HCT116 (cell line): ENCODE results near the gene UQCC2.

Experiments
- CTCF ChIP-seq, 3 experiments: fragments of 200-600 bp in 1 of 3; sonication (generic) in 1 of 3; IDR thresholded peaks in 2 of 3; conservative IDR thresholded peaks in 1 of 3; 2 replicates each; pipeline ENCODE4 v1.5.1; 2012 to 2017; ENCODE audit warnings: low read depth in 2 of 3, low read length in 2 of 3, antibody characterized with exemption in 1 of 3, borderline replicate concordance in 1 of 3, control low read depth in 1 of 3, mild to moderate bottlenecking in 1 of 3, mixed read lengths in 1 of 3, mixed run types in 1 of 3, moderate library complexity in 1 of 3; ENCODE audit not compliant: insufficient read depth in 1 of 3
- EZH2 ChIP-seq: fragments of 200-600 bp; sonication (generic); IDR thresholded peaks from 2 replicates; pipeline ENCODE4 v1.6.1; 2017; ENCODE audit warnings: antibody characterized with exemption, mixed run types
- POLR2A ChIP-seq: IDR thresholded peaks from 2 replicates; pipeline ENCODE4 v1.7.0; 2011; ENCODE audit warnings: borderline replicate concordance; ENCODE audit not compliant: insufficient read depth, insufficient read length; ENCODE audit errors: extremely low read depth
- RAD21 ChIP-seq: IDR thresholded peaks from 2 replicates; pipeline ENCODE4 v1.6.1; 2012; ENCODE audit warnings: low read depth, mild to moderate bottlenecking
- SP1 ChIP-seq: IDR thresholded peaks from 2 replicates; pipeline ENCODE4 v1.6.1; 2012; ENCODE audit warnings: low read depth
- TCF7L2 ChIP-seq: IDR thresholded peaks from 2 replicates; pipeline ENCODE4 v1.7.0; 2011; ENCODE audit warnings: borderline replicate concordance, inconsistent platforms; ENCODE audit not compliant: insufficient read depth, insufficient read length; ENCODE audit errors: extremely low read depth
- ZBTB33 ChIP-seq: IDR thresholded peaks from 2 replicates; pipeline ENCODE4 v1.6.1; 2011; ENCODE audit warnings: mild to moderate bottlenecking, low read length, moderate library complexity; ENCODE audit not compliant: insufficient replicate concordance; ENCODE audit errors: extremely low read depth
- ZFX ChIP-seq: fragments of 450-650 bp; IDR thresholded peaks from 2 replicates; pipeline ENCODE4 v1.6.1; 2017
- TF ChIP-seq, protein P1 (sequence below): IDR thresholded peaks from 2 replicates; pipeline ENCODE4 v1.6.1; 2012
- TF ChIP-seq, protein P2 (sequence below): IDR thresholded peaks from 2 replicates; pipeline ENCODE4 v1.6.1; 2012; ENCODE audit warnings: low read depth
- TF ChIP-seq, protein P3 (sequence below): IDR thresholded peaks from 2 replicates; pipeline ENCODE4 v1.6.1; 2012

GRCh38 chr6:33662318-33662717 is 49.2 kb downstream of the UQCC2 start:
- no peak for TF ChIP-seq CTCF (IDR thresholded peaks at IDR 0.05 in 2 of 3, conservative IDR thresholded peaks at IDR 0.05 in 1 of 3; ENCODE audit: borderline replicate concordance in 1 of 3, insufficient read depth in 1 of 3, low read depth in 2 of 3, low read length in 2 of 3)
- TF ChIP-seq POLR2A, result no peak
- no peak for TF ChIP-seq EZH2
- no peak for TF ChIP-seq ZFX
- no peak for TF ChIP-seq TCF7L2
- TF ChIP-seq, protein P1, sequence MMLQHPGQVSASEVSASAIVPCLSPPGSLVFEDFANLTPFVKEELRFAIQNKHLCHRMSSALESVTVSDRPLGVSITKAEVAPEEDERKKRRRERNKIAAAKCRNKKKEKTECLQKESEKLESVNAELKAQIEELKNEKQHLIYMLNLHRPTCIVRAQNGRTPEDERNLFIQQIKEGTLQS, result no peak
- TF ChIP-seq, protein P2, sequence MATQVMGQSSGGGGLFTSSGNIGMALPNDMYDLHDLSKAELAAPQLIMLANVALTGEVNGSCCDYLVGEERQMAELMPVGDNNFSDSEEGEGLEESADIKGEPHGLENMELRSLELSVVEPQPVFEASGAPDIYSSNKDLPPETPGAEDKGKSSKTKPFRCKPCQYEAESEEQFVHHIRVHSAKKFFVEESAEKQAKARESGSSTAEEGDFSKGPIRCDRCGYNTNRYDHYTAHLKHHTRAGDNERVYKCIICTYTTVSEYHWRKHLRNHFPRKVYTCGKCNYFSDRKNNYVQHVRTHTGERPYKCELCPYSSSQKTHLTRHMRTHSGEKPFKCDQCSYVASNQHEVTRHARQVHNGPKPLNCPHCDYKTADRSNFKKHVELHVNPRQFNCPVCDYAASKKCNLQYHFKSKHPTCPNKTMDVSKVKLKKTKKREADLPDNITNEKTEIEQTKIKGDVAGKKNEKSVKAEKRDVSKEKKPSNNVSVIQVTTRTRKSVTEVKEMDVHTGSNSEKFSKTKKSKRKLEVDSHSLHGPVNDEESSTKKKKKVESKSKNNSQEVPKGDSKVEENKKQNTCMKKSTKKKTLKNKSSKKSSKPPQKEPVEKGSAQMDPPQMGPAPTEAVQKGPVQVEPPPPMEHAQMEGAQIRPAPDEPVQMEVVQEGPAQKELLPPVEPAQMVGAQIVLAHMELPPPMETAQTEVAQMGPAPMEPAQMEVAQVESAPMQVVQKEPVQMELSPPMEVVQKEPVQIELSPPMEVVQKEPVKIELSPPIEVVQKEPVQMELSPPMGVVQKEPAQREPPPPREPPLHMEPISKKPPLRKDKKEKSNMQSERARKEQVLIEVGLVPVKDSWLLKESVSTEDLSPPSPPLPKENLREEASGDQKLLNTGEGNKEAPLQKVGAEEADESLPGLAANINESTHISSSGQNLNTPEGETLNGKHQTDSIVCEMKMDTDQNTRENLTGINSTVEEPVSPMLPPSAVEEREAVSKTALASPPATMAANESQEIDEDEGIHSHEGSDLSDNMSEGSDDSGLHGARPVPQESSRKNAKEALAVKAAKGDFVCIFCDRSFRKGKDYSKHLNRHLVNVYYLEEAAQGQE, result no peak
- no peak for TF ChIP-seq RAD21
- TF ChIP-seq SP1, result no peak
- no peak for TF ChIP-seq ZBTB33
- TF ChIP-seq, protein P3, sequence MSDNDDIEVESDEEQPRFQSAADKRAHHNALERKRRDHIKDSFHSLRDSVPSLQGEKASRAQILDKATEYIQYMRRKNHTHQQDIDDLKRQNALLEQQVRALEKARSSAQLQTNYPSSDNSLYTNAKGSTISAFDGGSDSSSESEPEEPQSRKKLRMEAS, result no peak
